HG02970 (cell line): ENCODE measurements around the gene PSME3.
"Not testable (repeated sequence)": the region's sequence is repeated elsewhere in the genome, so short reads cannot be mapped to it uniquely, and the experiment has no call there.

Experiments
- ATAC-seq: cut with Tn5 transposase; IDR thresholded peaks from one replicate; pipeline ENCODE4 v1.9.1; 2021; ENCODE audit warnings: mild to moderate bottlenecking, moderate library complexity, moderate number of reproducible peaks; ENCODE audit not compliant: unreplicated experiment, low FRiP score

PSME3 gene

DNA sequence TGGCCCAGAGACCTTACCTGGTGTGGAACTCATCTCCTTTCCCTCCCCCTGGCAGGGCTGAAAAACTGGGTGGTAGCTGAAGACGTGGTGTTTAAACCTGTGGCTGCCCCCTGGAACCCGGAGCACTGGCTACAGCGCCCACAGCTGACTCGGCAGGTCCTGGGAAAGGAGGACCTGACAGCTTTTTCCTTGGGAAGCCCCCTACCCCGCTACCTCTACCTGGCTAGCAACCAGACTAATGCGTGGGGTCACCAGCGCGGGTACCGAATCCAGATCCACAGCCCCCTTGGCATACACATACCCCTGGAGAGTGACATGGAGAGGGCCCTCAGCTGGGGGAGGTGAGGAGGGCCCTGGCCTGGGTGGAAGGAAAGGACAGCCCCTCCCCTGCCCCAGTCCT lies 15.8 kb downstream of the PSME3 start:
- ATAC-seq = no peak

DNA sequence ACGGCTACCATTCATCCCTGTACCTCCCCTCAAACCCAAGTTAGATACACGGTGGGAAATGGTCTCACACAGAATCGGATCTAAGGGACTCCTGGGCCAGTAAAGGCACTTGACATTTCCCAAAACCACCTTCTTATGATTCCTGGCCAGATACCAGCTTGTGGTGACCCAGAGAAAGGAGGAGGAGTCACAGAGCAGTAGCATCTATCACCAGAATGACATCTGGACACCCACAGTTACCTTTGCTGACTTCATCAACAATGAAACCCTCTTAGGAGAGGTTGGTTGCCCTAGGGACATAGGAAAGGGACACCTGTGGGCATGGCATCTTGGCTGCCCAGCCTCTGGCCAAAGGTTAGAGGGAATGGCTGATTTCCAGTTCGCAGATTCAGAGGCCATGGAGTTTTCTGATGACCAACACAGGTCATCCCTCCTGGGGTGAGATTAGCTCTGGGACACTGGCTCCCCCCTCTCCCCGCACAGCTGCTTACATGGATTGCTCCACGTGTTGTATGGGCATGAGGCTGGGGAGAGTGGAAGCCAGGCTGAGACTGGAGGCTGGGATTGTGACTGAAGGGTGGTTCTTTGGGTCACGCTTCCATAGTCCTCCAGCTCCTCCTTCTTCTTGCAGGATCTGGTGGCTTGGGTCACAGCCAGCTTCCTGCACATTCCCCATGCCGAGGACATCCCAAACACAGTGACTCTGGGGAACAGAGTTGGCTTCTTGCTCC lies 16.4 kb downstream of the PSME3 start:
- ATAC-seq = no peak

DNA sequence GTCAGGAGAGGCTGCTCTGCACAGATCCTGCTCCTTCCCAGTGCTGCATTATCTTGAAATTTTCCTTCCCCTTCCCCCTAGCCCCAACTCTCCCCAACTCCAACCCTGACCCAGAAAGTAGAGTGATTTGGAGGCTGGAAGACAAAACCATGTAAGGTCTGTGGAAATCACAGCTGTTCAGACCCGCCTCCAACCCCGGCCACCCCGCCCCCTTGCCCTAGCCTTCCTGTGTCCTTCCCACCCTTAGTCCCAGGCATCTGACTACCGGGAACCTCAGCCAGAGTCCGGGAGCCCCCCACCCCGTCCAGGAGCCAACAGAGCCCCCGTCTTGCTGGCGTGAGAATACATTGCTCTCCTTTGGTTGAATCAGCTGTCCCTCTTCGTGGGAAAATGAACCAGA lies 17.8 kb downstream of the PSME3 start, which contains the start of gene AOC3:
Gene AOC3 (plus strand): TSS at position 246 of the 400 bp plus-strand sequence. CDS start 145 bp downstream, at position 391.
- ATAC-seq = no peak

- not testable (repeated sequence) for ATAC-seq
Measured at GRCh38 chr17:42851371-42852240, 18.4 kb downstream of the PSME3 start.

DNA sequence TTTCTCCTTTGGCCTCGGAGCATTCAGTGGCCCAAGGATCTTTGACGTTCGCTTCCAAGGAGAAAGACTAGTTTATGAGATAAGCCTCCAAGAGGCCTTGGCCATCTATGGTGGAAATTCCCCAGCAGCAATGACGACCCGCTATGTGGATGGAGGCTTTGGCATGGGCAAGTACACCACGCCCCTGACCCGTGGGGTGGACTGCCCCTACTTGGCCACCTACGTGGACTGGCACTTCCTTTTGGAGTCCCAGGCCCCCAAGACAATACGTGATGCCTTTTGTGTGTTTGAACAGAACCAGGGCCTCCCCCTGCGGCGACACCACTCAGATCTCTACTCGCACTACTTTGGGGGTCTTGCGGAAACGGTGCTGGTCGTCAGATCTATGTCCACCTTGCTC lies 19.2 kb downstream of the PSME3 start:
- no peak for ATAC-seq

GRCh38 chr17:42853004-42853403 lies 19.8 kb downstream of the PSME3 start:
- no peak for ATAC-seq

GRCh38 chr17:42853597-42853967 lies 20.4 kb downstream of the PSME3 start:
- ATAC-seq = no peak

DNA sequence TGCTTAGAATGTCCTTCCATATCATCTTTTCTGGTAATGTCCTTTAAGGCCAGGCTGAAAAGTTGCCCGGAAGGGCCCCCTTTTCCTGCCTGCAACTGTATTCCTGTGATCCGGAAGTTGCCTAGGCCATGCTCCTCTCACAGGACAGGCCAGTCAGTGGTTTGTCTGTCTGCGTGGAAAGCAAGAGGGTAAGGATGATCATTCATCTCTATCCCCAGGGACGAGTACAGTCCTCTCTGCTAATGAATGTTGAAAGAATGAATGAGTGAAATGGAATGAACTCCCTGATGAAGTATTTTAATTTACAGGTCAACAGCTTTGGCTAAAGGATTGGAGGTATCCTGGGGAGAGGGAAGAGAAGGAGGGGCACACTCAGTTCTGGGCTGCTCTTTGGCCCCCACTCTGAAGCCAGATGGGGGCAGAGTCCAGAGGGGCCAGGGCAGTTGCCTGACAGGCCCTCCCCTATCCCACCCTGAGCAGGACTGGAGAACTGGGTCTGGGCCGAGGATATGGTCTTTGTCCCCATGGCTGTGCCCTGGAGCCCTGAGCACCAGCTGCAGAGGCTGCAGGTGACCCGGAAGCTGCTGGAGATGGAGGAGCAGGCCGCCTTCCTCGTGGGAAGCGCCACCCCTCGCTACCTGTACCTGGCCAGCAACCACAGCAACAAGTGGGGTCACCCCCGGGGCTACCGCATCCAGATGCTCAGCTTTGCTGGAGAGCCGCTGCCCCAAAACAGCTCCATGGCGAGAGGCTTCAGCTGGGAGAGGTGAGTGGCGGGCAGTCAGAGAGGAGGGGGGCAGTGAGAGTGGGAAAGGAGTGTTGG lies 21.0 kb downstream of the PSME3 start:
- no peak for ATAC-seq

DNA sequence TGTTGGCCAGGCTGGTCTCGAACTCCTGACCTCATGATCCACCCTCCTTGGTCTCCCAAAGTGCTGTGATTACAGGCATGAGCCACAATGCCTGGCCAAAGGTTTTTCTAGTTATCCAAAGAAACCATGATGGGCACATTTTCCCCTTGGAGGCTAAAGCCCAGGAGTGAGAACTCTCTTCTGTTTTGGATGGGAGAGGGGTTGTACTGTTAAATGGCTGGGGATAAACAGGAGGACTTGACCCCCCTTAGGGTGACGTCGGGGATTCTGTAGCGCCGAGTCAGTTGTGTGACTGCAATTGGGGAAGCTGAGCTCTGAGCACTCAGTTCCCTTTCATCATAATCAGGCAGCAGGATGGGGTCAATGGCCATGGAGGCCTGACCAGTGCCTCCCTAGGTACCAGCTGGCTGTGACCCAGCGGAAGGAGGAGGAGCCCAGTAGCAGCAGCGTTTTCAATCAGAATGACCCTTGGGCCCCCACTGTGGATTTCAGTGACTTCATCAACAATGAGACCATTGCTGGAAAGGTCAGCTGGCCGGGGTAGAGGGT lies 21.9 kb downstream of the PSME3 start:
- no peak for ATAC-seq

- ATAC-seq = not testable (repeated sequence)
Measured at GRCh38 chr17:42856093-42856492, 22.9 kb downstream of the PSME3 start.

- not testable (repeated sequence) for ATAC-seq
Measured at GRCh38 chr17:42856516-42856915, 23.3 kb downstream of the PSME3 start.

- no peak for ATAC-seq
Measured at GRCh38 chr17:42857389-42857788, 24.2 kb downstream of the PSME3 start.

GRCh38 chr17:42865638-42866094 lies 32.5 kb downstream of the PSME3 start:
- no peak for ATAC-seq

- ATAC-seq = no peak
Measured at GRCh38 chr17:42866216-42866615, 33.0 kb downstream of the PSME3 start.

DNA sequence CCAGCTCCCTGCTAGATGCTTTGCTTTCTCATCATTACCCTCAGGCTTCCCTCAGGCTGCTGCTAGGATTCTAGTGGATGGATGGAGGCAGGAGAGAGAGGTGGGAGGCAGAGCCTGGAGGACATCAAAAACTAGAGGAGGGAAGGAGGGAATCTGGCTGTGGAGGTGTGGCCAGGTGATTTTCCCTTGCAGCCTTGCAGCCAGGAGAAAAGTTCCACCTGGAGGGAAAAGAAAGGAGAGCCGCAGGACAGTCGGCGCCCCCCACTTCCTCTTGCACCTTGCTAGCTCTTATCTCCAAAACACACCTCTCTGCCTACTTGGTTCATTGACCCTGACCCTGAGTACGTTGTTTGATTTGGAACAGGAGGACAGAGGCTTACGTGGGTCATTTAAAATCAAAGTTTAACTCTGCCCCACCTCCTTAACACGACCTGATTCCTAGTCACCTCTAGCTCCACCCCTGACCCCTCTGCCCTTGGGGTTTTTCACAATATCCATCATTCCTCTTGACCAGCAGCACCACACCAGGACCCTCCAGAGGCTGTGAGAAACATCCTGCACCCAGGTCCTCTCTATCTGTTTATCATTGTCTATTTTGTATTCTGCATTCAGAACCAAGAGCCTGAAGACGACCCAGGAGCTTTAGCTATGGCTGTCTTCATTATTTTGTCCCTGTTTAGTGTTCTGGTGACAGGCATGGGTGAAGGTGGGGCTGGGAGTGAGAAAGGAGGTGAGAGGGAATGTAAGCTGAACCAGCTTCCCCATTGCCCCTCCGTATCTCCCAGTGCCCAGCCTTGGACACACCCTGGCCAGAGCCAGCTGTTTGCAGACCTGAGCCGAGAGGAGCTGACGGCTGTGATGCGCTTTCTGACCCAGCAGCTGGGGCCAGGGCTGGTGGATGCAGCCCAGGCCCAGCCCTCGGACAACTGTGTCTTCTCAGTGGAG lies 33.7 kb downstream of the PSME3 start:
- ATAC-seq = no peak

DNA sequence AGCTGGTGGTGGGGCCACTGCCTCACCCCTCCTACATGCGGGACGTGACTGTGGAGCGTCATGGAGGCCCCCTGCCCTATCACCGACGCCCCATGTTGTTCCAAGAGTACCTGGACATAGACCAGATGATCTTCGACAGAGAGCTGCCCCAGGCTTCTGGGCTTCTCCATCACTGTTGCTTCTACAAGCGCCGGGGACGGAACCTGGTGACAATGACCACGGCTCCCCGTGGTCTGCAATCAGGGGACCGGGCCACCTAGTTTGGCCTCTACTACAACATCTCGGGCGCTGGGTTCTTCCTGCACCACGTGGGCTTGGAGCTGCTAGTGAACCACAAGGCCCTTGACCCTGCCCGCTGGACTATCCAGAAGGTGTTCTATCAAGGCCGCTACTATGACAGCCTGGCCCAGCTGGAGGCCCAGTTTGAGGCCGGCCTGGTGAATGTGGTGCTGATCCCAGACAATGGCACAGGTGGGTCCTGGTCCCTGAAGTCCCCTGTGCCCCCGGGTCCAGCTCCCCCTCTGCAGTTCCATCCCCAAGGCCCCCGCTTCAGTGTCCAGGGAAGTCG lies 34.6 kb downstream of the PSME3 start:
- not testable (repeated sequence) for ATAC-seq

DNA sequence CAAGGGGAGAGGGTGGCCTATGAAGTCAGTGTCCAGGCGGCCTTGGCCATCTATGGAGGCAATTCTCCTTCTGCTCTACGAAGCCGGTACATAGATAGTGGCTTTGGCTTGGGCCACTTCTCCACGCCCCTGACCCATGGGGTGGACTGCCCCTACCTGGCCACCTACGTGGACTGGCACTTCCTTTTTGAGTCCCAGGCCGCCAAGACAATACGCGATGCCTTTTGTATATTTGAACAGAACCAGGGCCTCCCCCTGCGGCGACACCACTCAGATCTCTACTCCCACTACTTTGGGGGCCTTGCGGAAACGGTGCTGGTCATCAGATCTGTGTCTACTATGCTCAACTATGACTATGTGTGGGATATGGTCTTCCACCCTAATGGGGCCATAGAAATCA lies 35.1 kb downstream of the PSME3 start:
- ATAC-seq = no peak

- ATAC-seq = no peak
Measured at GRCh38 chr17:42871647-42872046, 38.5 kb downstream of the PSME3 start.
